K562 (cell line): ENCODE measurements around the gene PLEKHA7. TPM values are rescaled to one million over a fixed set of nuclear protein-coding genes. Genes with fewer than 3 reads are reported as not detected.

Source experiments
- ATAC-seq: fragments of 200-7000 bp; cut with Tn5 transposase; 3 replicates; pipeline ENCODE4 v1.9.1; 2020; ENCODE audit warnings: moderate library complexity
- BruUV-seq: library from RNA; stranded (reverse); fragments of 400-500 nt; replicated peaks from 2 replicates; lab custom pipeline; 2021; lab: Mats Ljungman, UMichigan
- CTCF ChIA-PET: fragments of 300-600 bp; formaldehyde crosslinking; extraction: SDS; loops from one replicate; lab custom pipeline; 2021; ENCODE audit warnings: low intra/inter-chr PET ratio; lab: Yijun Ruan, JAX
- POLR2A ChIA-PET: fragments of 300-600, 350-650 bp; sonication (Branson Sonifier 250); formaldehyde crosslinking; extraction: SDS; loops from one replicate; lab custom pipeline; 2021; ENCODE audit warnings: antibody characterized with exemption, inconsistent platforms; lab: Yijun Ruan, JAX
- DNase-seq, 4 experiments: peaks; one replicate each; pipeline versions ENCODE4 v3.0.0 to v3.0.0-alpha.2; 2011 to 2018; ENCODE audit warnings: low spot score in 3 of 4, mixed read lengths in 3 of 4; ENCODE audit errors: extremely low read depth in 1 of 4
- FAIRE-seq: peaks from 2 replicates; lab custom pipeline; 2011; peaks lifted over from hg19 to GRCh38; lab: Jason Lieb, UNC
- H2AFZ ChIP-seq: 2 replicates; pipeline ENCODE4 v1.6.0; 2011; ENCODE audit warnings: low read depth, low read length, control low read depth, inconsistent platforms
- H3K27ac ChIP-seq: fragments of 200-600 bp; 3 replicates; pipeline ENCODE4 v1.8.0; 2011; ENCODE audit warnings: low read depth, mild to moderate bottlenecking, control low read depth, inconsistent platforms, low read length, moderate library complexity, mixed read lengths; ENCODE audit errors: extremely low read depth
- H3K27me3 ChIP-seq, 2 experiments: fragments of 300-600 bp in 1 of 2; 2 replicates in 1 of 2; 3 replicates in 1 of 2; pipeline versions ENCODE4 v1.6.0 to v1.8.0; 2011; ENCODE audit warnings: inconsistent platforms in 2 of 2, low read length in 2 of 2, mild to moderate bottlenecking in 1 of 2, mixed read lengths in 1 of 2, moderate library complexity in 1 of 2; ENCODE audit not compliant: control insufficient read depth in 2 of 2, insufficient read depth in 2 of 2
- H3K36me3 ChIP-seq: fragments of 300-600 bp; 3 replicates; pipeline ENCODE4 v1.8.0; 2011; ENCODE audit warnings: mild to moderate bottlenecking, low read length, inconsistent platforms; ENCODE audit not compliant: control insufficient read depth, insufficient read depth
- H3K4me1 ChIP-seq, 2 experiments: fragments of 200-600 bp in 1 of 2; replicated peaks in 1 of 2; 2 replicates in 1 of 2; 3 replicates in 1 of 2; pipeline versions ENCODE4 v1.5.1 to v1.8.0; 2011; ENCODE audit warnings: inconsistent platforms in 2 of 2, low read length in 2 of 2, mild to moderate bottlenecking in 1 of 2, mixed read lengths in 1 of 2, moderate library complexity in 1 of 2; ENCODE audit not compliant: control insufficient read depth in 2 of 2, insufficient read depth in 2 of 2
- H3K4me2 ChIP-seq: 2 replicates; pipeline ENCODE4 v1.6.1; 2011; ENCODE audit warnings: low read length, control low read depth, inconsistent platforms, mixed read lengths; ENCODE audit not compliant: insufficient read depth
- H3K4me3 ChIP-seq: fragments of 200-600 bp; sonication (generic), shearing (Covaris generic); 2 replicates; pipeline ENCODE4 v1.5.1; 2016; ENCODE audit warnings: control low read depth, inconsistent platforms
- H3K79me2 ChIP-seq: fragments of 200-600 bp; 3 replicates; pipeline ENCODE4 v1.8.0; 2011; ENCODE audit warnings: low read length, inconsistent platforms; ENCODE audit not compliant: control insufficient read depth, insufficient read depth
- H3K9ac ChIP-seq, 2 experiments: 2 replicates each; pipeline versions ENCODE4 v1.6.0 to v1.6.1; 2011; ENCODE audit warnings: low read depth in 2 of 2, low read length in 2 of 2, control low read depth in 1 of 2, inconsistent platforms in 1 of 2, mild to moderate bottlenecking in 1 of 2, mixed read lengths in 1 of 2; ENCODE audit not compliant: insufficient read depth in 1 of 2
- H3K9me1 ChIP-seq: one replicate; pipeline ENCODE4 v1.6.0; 2011; ENCODE audit warnings: inconsistent platforms, mild to moderate bottlenecking, low read length, moderate library complexity; ENCODE audit not compliant: control insufficient read depth, insufficient read depth
- H3K9me3 ChIP-seq: replicated peaks from 2 replicates; pipeline ENCODE4 v1.5.1; 2011; ENCODE audit warnings: low read depth, low read length, inconsistent platforms; ENCODE audit not compliant: control insufficient read depth, insufficient read depth
- H4K20me1 ChIP-seq: replicated peaks from 2 replicates; pipeline ENCODE4 v1.6.1; 2011; ENCODE audit warnings: low read length, inconsistent platforms, mixed read lengths; ENCODE audit not compliant: control insufficient read depth, insufficient read depth
- MCM5 ChIP-seq: fragments of 450-650 bp; IDR thresholded peaks from 2 replicates; pipeline ENCODE4 v1.6.1; 2016; ENCODE audit warnings: low read depth
- SPI1 ChIP-seq: IDR thresholded peaks from 2 replicates; pipeline ENCODE4 v1.6.1; 2011; ENCODE audit warnings: low read depth, low read length, control low read depth, borderline replicate concordance
- TEAD4 ChIP-seq, 2 experiments: sonication (generic) in 1 of 2; formaldehyde crosslinking in 1 of 2; IDR thresholded peaks; 2 replicates each; pipeline versions ENCODE4 v1.6.1 to v1.8.0; 2012 to 2022; ENCODE audit warnings: borderline replicate concordance in 1 of 2, inconsistent platforms in 1 of 2, low read length in 1 of 2, mild to moderate bottlenecking in 1 of 2, missing genetic modification reagents in 1 of 2
- XRCC4 ChIP-seq: IDR thresholded peaks from one replicate; pipeline ENCODE4 v1.6.1; 2011; ENCODE audit not compliant: insufficient read depth, insufficient read length; ENCODE audit errors: extremely low read depth
- ZC3H4 ChIP-seq: sonication (generic); formaldehyde crosslinking; IDR thresholded peaks from 2 replicates; pipeline ENCODE4 v1.9.0; 2021; ENCODE audit warnings: missing genetic modification reagents, borderline replicate concordance
- ZNF696 ChIP-seq: fragments of 250-450 bp; sonication (Bioruptor Pico); conservative IDR thresholded peaks from 2 replicates; pipeline ENCODE4 v1.4.0; 2020; ENCODE audit warnings: mild to moderate bottlenecking, moderate library complexity
- ZNF830 ChIP-seq: fragments of 250-450 bp; sonication (Bioruptor Pico); IDR thresholded peaks from 2 replicates; pipeline ENCODE4 v1.5.0; 2021; ENCODE audit warnings: mild to moderate bottlenecking
- WGBS: fragments of 100-300 bp; shearing (Covaris generic); methylation state at CpG from one replicate; pipeline ENCODE4 v1.1.6; 2016; ENCODE audit warnings: low coverage, mixed read lengths; ENCODE audit not compliant: insufficient coverage; ENCODE audit errors: missing lambda C conversion rate; 5-methylcytosine and 5-hydroxymethylcytosine counted together
- in situ Hi-C: fragments of 300-500 bp; cut with MboI; formaldehyde crosslinking; loops from 4 replicates; pipeline ENCODE4 v1.15.0; 2018; ENCODE audit warnings: inconsistent platforms, mixed read lengths
- intact Hi-C: fragments of 100-400 bp; cut with micrococcal nuclease; formaldehyde crosslinking; loops from 2 replicates; pipeline ENCODE4 v1.14.2; 2022
- polyA plus RNA-seq, 8 experiments: library from polyadenylated mRNA; depleted of rRNA in 4 of 8; stranded (reverse) in 5 of 8; unstranded in 3 of 8; fragments of >200 nt; fragmentation: Nextera tagmentation in 2 of 8; fragmentation: Illumina TruSeq in 1 of 8; extraction: Ambion mirVana in 2 of 8; extraction: Trizol in 1 of 8; gene quantifications; 2 replicates each; pipeline versions ENCODE4 v1.2.1 to v1.2.3, GENCODE V29; 2011 to 2014; ENCODE audit warnings: inconsistent platforms in 1 of 8, missing spikeins in 1 of 8
- total RNA-seq, 7 experiments: library from RNA; depleted of rRNA in 6 of 7; stranded (reverse); fragments of >200 nt in 6 of 7; fragmentation: Illumina TruSeq in 2 of 7; extraction: Trizol in 2 of 7; gene quantifications; 2 replicates each; pipeline versions ENCODE4 v1.2.1 to v1.2.3, GENCODE V29; 2011 to 2021; ENCODE audit warnings: low replicate concordance in 1 of 7
- TF ChIP-seq, protein P1 (sequence below): fragments of 450-650 bp; IDR thresholded peaks from one replicate; pipeline ENCODE4 v1.6.1; 2018; ENCODE audit warnings: mild to moderate bottlenecking, moderate library complexity; ENCODE audit not compliant: partially characterized antibody

The PLEKHA7 gene
- total and polyA plus RNA-seq, 9 of the 15 experiments (the other 6 are each of a cell fraction or from before 2014, with no cell fraction given): 0.06 to 0.77 (median 0.20) TPM; not detected in 1

DNA sequence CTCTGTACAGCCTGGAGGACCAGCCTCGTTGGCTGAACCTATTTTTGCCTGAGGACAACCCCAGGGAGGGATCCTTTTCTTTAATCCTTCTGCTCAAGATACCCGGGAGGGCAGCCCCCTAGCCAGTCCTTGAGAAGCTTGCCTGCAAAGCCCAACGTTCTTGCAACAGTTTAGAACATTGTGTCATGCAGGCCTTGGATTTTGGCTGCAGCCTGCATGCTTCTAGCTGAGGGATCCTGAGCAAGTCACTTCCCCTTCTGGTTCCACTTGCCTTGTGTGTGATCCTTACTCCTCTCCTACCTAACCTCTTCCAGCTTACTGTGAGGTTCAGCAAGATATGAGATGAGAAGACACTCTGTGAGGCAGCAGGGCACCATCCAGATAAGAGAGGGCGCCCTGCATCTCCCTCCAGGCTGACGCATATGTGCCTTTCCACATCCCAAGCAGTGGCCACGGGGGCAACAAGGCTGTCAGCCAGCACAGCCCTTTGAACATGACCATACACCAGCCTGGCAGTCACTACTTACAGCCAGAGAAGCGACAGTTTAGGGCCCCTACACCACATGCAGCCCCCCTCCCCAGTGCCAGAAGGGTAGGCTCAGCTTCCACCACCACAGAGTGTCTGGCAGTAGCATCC is 199.7 kb downstream of the PLEKHA7 start:
- Histone ChIP-seq H3K79me2 (no peaks in the 10 kb centered on the region), H3K9me1 (no peaks in the 10 kb centered on the region), H3K4me1 (peaks cover 5 to 11% of the 10 kb centered on the region in 2 experiments; a peak in 3 of 5 replicates), H3K4me3 (no peak overlapping the region), H3K36me3 (no peaks in the 10 kb centered on the region), H2AFZ (no peak overlapping the region), H3K4me2 (no peak overlapping the region; the same call in 1 of the 2 replicates), H4K20me1 (no peaks in the 10 kb centered on the region), H3K9me3 (no peaks in the 10 kb centered on the region), H3K27me3 (peaks cover 50 to 81% of the 10 kb centered on the region in 2 experiments), H3K9ac (peak overlapping the region in 1 of 2 experiments; percentile 65; a peak in 1 of 4 replicates), H3K27ac (no peak overlapping the region)
- TF ChIP-seq SPI1 (peak; percentile 42; the same call in 1 of the 2 replicates), TEAD4 (IDR thresholded peaks at IDR 0.05; ENCODE audit: low read length) (no peak), TEAD4 (CRISPR knock-in tag; IDR thresholded peaks at IDR 0.05; ENCODE audit: borderline replicate concordance) (no peak)
- FAIRE-seq (no peak), DNase-seq (no peak), ATAC-seq (peak; percentile 18; the same call in 2 of the 3 replicates)
- intact Hi-C loops (no loop called here), in situ Hi-C loops (loop anchor here (5.0 kb wide), 1 partner anchor 248 kb away; no protein-coding TSS in a partner anchor)
- 2% methylated on average over 7 of the region's 7 CpGs for WGBS
- POLR2A ChIA-PET: interaction anchor here (0.6 to 1.4 kb wide), 3 partner anchors 8 to 22 kb away, joined by 3 to 4 read pairs (median 4); no protein-coding TSS in a partner anchor
- CTCF ChIA-PET: no interaction called here
- no TSS peak for BruUV-seq

DNA sequence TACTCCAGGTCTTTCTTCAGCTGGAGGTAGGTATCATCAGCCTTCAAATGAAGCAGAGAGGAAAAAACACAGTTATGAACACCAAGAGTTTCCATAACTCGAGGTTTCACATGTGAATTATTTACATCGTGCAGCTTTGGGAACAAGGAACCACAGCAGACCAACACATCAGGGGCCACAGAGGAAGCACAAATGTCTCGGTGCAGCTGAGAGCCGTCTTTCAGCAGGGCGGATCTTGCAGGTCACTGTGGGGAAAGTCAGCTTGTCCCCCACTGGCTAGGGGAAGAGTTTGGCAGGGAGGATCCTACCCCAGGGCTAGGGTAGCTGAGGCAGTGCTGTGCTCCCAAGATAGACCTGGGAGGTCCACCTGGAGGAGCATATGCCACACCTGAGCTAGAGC is 201.1 kb downstream of the PLEKHA7 start:
- WGBS: 0% methylated on average over 5 of the region's 5 CpGs
- Histone ChIP-seq H3K27ac (no peak overlapping the region), H3K36me3 (no peaks in the 10 kb centered on the region), H3K79me2 (no peaks in the 10 kb centered on the region), H3K9ac (0 out of 4 replicates have a peak overlapping the region, but pooled peaks of 1 of the 2 experiments have one; percentile 17), H3K4me1 (peaks cover 5 to 11% of the 10 kb centered on the region in 2 experiments; a peak in 3 of 5 replicates), H4K20me1 (no peaks in the 10 kb centered on the region), H3K9me3 (no peaks in the 10 kb centered on the region), H2AFZ (no peak overlapping the region), H3K4me2 (no peak overlapping the region), H3K27me3 (peaks cover 54 to 89% of the 10 kb centered on the region in 2 experiments), H3K4me3 (no peak overlapping the region), H3K9me1 (no peaks in the 10 kb centered on the region)
- no peak for DNase-seq
- no peak for ATAC-seq
- in situ Hi-C loops (no loop called here), intact Hi-C loops (no loop called here)
- BruUV-seq: no TSS peak
- TF ChIP-seq ZNF830 (CRISPR knock-in tag) (no peak), MCM5 (no peak), ZC3H4 (CRISPR knock-in tag) (no peak), XRCC4 (no peak), ZNF696 (no peak)
- TF ChIP-seq, protein P1, sequence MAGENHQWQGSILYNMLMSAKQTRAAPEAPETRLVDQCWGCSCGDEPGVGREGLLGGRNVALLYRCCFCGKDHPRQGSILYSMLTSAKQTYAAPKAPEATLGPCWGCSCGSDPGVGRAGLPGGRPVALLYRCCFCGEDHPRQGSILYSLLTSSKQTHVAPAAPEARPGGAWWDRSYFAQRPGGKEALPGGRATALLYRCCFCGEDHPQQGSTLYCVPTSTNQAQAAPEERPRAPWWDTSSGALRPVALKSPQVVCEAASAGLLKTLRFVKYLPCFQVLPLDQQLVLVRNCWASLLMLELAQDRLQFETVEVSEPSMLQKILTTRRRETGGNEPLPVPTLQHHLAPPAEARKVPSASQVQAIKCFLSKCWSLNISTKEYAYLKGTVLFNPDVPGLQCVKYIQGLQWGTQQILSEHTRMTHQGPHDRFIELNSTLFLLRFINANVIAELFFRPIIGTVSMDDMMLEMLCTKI: no peak
- POLR2A ChIA-PET: no interaction called here
- CTCF ChIA-PET: no interaction called here
- no peak for FAIRE-seq
